Activated T-cell treated with anti-CD3 and anti-CD28 coated beads for 24 hours (primary cell): Measurements from ENCODE around the gene LRP1B.

Experiments used
- DNase-seq: peaks from one replicate; pipeline ENCODE4 v3.0.0-alpha.2; 2020; ENCODE audit warnings: low read depth

LRP1B gene

DNA sequence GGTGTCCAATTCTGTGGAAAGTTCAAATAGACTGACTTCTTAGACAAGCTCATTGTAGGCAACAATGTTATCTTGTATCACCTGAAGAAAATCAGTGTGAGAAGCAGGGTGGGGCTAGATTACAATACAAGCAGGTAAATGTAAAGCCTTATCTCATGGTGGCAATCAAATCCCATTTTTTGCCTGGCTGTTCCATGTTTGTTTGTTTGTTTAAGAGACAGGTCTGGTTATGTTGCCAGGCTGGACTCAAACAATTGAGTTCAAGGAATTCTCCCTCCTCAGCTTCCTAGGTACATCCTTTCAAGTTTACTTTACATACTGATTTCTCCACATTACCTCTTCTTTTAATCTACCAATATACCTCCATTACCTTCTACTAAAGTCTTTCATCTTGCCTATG lies 464.6 kb downstream of the LRP1B start:
- DNase-seq: no peak

DNA sequence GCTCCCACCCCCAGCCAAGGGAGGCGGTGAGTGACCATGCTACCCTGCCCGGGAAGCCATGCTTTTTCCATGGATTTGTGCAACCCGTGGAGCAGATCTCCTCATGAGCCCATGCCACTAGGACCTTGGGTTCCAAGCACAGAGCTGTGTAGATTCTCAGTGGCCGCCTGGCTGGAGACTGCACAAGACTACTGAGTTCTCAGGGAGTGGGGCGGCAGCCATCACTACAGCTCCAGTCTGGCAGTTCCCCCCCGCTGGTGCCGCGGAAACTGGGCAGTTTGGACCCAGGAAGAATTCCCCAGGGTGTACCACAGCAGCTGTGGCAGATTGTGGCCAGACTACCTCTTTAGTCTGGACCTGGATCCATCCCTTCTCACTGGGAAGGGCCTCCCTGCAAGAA lies 470.6 kb downstream of the LRP1B start:
- no peak for DNase-seq

DNA sequence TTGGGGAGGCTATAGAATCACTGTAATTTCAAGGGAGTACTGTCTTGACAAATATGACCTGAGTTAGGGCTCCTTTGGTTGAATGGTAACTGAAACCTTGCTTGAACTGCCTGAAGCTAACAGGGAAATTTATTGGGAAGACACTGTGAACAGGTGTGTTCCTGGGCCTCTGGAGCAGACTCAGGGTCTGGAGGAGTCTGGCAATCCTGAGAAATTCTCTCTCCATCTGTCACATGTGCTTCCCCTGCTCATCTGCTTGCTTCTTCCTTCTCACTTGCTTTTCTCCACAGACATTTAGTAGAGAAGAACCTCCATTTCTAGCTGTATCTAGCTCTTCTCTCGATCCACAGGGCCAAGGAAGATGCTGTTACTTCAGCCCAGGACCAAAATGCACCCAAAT lies 476.5 kb downstream of the LRP1B start:
- no peak for DNase-seq

DNA sequence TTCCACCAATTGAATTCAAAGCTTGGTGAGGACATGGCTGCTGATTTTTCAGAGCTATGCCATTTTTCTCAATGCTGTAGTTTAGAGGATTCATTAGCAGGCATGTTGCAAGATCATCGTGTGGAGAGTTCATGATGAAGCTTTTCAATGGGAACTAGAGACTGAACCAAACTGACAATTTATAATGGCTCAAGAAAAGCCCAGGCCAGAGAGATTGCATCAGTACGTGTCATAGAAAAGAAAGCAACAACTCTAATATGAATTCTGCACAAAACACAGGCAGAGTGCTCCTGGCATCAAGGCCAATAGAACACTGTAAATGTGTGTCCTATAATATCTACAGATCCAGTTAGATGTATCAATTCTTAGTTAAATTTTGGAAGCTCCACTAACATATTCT lies 477.6 kb downstream of the LRP1B start:
- no peak for DNase-seq

DNA sequence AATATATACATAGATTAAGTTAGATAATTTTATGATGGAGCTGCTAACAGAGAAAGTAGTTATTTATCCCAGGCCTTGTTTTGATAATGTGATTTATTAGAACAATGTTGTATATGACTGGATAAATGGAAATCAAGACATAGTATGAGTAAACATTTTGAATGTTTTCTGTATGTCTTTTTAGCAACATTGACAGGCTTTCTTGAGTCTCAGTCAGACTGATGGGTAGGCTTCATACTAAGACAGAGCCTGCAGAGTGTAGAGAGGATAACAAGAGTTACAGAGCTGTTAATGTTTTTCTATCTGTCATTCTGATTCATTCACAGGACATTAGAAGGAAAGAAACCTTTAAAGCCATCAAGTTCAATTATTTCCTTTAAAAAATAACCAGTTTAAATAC lies 478.5 kb downstream of the LRP1B start:
- DNase-seq: no peak

DNA sequence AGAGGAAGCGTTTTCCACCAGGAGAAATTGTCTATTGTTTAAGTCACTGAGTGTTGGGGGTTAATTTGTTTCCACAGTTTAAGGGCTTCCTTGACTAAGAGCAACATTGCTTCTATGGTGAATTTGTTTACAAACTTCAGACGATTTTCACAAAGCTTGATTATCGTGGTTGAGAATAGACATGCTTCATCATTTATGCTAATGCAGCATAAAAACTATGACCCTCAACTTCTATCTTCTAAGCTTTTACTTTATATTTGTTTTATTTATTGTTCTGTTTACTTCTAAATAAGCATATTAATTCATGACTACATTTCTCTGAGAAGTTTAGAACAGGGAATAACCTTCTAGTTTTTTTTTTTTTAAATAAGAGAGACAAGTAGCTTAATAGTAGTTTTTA lies 483.5 kb downstream of the LRP1B start:
- no peak for DNase-seq

DNA sequence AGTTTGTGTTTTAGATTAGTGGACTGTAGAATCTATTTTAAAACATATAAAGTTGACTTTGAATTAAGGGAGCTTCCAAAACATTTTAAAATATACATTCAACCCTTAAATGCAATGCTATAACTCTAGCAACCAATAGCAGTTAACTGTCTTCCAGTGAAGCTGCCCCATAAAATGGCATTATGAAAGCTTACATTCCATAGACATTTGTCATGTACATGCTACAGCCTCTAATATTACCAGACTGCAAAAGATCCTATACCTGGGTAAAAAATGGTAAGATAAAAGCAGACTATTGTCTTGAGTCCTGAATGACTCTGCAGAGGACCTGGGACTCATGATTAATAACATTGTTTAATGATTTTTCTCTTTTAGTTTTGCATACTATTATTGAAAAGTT lies 489.4 kb downstream of the LRP1B start:
- DNase-seq: no peak

DNA sequence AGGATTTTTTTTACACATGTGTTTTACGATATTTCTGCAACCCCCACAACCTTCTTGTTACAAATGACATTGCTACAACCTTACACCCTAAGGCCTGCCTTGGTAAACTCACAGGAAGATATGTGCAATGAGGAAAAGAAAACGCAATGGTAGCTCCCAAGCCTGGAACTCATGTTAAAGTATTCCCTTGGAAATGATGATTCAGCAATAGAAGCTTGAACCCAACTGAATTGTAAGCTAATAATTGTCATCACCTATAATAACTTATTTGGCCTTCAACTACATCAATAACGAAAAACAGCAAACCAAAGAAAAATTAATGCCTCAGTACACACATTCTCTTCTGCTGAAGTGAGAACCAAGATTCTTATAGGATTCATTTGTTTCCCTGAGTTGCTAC lies 491.0 kb downstream of the LRP1B start:
- no peak for DNase-seq

DNA sequence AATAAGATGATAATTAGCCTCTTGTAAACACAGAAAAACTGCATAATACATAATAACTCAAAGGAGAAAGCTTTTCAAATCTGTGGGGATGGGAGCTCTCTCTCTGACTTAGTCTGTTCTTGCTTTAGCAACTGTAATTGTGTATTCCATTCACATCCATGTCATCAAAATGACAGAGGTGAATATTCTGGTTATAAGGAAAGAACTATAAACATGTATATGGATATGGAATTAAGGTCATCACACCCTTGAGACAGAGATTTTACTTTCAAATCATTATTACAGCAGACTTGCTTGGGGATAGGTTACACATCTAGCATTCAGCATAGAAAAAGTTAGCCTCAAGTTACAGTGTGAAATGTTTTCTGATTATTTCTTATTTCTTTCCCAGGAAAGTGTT lies 497.7 kb downstream of the LRP1B start:
- no peak for DNase-seq

DNA sequence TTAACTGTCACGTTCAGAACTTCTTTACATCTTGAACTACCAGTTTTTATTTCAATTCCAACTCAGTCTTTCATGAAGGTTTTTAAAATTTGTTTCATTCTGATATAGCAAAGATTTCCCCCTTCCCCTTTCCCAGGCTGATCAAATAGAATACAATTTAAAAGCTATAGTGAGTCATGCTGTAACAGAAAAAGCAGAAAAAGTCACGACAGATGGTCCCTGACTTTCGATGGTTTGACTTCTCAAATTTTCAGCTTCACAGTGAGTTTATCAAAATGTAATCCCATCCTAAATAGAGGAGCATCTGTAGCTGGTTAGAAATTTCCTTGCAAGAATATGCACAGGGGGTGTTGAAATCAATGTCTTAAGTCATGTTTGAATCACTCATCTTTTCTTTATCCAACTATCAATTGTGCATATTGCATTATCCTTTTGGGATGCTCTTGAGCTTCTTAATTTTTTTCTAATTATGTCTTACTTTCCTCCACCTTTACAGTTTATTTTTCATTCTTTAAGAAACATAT lies 500.3 kb downstream of the LRP1B start:
- no peak for DNase-seq

DNA sequence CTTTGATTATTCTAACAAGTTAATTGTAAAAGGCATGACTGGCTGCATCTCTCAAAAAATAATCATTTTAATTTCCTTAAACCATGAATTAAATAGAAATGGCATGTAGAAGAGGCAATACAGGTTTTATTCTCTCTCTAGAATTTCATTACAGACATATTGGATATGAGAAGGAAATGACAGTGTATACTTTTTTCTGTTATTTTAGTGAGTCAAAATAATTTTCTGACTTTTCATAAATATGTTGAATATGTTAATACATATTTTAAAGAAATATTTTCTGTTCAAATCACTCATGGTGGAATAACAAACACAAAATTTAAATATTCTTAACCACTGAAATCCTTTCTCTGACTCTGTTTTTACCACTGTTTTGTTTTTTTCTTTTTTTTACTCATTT lies 510.4 kb downstream of the LRP1B start:
- no peak for DNase-seq

DNA sequence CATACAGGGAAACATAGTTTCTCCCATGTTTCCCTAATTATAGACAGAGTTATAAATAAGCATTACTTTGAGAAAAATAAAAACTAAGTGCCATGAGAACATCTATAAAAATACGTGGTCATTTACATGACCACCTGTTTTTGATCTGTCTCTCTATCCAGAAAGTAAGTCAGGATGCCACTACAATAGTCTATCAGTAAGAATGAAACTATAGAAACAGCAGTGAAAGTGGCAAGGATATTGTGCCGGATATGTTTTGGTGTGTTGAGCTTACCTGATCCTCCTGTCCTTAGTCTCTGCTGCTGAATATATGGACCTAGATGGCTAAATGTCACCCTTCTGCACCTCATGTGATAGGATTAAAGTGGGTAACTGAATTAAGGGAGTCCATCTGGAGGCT lies 512.4 kb downstream of the LRP1B start:
- no peak for DNase-seq

DNA sequence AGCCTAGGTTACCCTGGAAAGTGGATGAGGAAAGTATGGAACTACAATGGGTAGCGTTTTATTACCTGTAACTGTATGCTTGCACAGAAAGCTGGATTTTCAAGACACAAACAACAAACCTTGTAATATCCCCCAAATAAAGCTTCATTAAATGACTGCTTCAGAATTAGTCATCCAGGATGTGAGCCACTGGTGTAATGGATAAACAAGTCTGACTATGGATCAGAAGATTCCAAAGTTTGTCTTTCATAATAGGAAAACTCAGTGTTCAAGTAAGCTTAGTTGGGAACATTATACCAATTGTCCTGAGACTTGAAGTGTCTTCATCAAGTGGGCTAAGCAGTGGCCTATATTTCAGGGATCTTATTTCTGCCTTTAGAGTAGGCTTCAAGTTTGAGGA lies 518.8 kb downstream of the LRP1B start:
- no peak for DNase-seq

DNA sequence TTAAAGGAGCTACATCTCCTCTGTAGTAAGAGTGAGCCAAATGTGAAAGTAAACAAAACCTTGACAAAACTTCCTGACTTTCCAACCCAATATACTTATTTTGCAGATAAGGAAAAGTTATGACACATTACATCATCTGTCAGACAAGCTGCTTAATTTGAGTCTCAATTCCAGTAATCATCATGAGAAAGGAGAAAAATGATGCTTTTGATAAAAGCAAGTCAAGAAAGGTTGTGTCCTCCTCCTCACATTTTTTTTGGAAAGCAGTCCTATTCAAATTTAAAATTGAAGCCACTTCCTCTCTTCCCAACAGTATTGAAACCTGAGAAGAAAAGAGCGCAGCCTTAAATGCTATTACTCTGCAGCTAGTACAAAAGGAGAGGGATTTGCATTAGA lies 519.6 kb downstream of the LRP1B start:
- DNase-seq: no peak

DNA sequence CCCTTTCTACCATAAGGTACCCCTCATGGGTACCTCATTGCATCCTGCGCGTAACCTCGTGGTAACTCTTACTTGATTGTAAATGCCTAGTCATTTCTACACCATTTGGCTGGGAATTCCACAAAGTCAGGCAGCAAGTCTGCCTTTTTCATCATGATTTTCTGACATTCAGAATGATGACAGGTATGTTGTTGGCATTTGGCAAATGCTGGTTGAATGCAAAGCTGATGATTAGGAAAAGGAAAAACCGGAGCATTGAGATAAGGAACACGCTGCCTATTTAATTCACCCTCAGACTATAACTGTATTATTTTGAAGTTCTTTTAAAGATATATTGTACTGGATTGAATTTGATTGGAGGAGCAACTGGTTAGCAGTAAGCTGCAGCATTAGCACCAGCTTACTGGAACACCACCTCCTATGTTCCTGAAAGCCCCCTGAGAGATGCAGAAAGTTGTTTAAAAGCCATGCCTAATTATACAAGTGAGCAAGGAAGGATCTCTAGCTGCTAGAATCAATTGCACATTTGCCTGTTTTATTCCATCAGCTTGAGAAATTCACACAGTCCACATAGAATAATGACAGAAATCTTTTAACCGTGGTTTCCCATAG lies 520.1 kb downstream of the LRP1B start:
- no peak for DNase-seq

DNA sequence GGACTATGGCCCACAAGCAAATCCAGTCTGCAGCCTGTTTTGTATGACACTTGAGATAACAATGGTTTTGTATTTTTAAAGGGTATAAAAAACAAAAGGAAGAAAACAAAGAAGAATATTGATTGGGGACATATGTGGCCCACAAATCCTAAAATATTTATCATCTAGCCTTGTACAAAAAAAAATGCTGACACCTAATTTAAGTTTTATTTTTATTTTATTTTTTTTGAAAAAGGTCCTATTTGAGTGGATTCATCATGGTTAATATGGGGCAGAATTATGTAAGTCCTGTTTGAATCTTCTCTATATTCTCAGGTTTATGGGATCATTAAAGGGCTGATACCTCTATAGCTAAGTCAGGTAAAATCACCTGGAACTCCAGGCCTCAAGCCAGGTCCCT lies 525.7 kb downstream of the LRP1B start:
- DNase-seq: no peak

DNA sequence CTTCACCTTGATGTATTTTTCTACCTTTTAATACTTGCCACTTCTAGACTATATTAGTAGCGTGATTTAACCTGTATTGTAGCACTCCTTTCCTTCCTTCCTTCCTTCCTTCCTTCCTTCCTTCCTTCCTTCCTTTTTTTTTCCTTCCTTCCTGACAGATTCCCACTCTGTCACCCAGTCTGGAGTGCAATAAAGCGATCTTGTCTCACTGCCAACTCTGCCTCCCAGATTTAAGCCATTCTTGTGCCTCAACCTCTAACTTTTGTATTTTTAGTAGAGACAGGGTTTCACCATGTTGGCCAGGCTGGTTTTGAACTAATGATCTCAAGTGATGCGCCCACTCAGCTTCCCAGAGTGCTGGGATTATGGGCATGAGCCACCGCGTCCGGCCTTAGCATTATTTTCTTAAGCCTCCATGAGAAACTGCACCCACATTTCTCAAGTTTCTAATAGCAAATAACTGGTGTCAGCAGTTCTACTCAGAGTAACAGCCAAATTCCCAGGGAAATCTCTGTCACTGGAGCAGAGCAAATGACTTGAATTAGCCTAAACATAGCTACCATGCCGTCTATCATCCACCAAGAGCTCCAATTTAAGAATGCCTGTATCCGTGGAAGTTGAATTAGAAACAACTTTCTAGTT lies 529.2 kb downstream of the LRP1B start:
- no peak for DNase-seq

DNA sequence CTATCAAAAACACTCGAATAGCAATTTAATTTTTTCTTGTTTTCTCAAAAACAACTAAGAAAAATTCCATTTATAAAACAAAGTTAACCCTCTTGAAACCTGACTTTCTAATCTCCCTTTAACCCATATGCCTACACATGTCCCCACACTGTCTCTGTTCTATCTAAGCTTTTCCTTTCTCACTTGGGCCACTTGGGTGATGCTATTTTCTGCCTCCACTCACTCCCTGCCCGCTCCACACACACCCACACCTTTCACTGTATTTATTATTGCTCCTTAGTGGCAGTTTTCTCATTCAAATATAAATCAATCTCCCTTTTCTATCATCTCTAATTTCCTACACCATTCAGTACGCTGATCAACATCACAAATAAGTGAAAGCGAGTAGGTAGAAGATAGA lies 531.1 kb downstream of the LRP1B start:
- DNase-seq: no peak

DNA sequence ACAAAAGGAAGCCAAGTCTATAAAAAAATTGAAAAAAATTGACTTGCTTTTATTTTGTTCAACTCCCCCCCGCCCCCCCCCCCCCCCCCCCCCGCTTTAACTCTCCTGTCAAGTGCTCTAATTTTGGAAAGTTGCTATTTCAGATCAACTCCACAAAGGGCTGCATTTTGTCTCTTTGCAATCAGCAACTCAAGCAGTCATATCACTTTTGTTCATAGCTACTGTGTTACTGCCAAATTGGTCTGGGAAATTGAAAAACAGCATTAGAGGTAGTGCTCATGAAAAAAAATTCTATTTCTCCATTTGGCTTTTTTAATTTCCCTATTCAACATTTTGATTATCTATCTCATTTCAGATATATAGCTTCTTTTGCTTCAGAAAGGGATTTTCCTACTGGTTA lies 531.8 kb downstream of the LRP1B start:
- no peak for DNase-seq

DNA sequence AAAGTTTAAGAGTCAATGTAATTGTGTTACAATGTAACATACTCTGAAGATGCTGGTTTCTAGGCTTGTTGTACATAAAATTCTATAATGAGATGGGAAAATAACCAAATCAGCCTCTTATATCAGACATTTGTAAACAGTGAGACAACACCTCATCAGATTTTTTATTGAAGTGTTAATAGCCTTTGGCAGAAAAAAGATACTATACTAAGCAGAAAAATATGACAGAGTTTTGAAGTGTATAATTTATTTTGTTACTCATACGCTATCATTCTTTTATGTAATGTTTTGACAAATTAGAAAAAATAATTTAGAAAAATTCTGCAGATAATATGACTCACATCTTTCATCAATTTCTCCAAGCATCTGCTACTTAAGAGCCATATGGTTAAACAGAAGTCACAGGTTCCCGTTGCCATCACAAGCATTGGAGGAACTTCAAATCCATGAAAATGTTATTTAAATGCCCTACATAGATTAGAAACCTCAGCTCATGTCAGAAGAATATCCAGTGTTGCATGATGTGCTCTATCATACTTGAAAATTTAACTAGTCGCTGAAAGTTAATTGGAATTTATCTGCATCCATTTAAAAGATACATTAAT lies 535.4 kb downstream of the LRP1B start:
- DNase-seq: no peak

DNA sequence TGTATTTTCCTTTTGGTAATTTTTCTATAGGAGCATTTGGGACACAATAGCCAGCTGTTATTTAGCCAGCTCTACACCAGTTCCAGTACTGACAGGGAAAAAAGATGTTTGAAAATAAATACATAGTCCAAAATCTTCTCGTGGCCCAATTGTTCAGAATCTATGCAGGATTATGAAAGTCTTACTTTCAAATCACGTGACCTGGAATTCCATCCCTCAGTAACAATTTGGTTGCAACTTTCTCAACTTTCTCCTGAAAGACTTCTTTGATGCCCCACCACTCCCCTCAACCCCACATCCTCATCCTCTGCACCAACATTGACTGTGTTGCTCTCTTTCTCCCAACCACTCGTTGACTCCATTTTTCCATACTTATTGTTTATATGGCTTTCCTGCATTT lies 539.0 kb downstream of the LRP1B start:
- DNase-seq: no peak

DNA sequence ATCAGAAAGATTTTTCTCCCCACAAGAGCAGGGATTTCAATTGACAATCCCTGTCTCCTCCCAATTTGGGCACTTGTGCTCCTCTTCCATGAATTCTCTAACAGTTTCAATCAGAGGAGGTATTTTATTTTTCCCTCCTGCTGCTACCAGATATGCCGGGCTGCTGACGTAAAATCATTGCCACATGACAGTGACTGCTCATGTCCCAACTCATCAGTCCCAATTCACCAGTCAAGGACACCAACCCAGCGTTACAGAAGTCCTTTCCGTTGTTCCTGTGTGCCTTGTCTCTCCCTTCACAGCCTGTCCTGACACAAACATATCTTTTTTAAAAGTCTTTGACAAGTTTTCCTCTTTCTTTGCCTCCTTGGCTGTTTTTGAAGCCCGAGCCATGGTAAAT lies 540.2 kb downstream of the LRP1B start:
- no peak for DNase-seq

DNA sequence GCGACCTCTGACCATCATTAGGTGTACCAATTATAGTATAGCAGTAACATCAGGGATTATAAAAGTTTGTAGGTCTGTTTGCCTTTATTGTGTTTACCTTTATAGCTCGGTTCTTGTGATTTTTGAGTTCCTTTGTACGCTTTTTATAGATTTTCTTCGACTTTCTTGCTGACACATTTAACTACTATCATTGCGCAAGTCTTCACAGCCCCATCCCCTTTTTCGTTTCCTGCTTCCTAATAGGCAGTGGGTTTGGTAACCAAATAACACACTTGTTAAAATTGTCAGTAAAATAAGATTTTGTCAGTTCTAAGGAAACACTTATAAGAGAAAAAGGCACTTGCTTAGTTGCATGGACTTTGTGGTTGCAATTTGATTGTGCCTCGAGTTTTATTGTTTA lies 541.5 kb downstream of the LRP1B start:
- no peak for DNase-seq

DNA sequence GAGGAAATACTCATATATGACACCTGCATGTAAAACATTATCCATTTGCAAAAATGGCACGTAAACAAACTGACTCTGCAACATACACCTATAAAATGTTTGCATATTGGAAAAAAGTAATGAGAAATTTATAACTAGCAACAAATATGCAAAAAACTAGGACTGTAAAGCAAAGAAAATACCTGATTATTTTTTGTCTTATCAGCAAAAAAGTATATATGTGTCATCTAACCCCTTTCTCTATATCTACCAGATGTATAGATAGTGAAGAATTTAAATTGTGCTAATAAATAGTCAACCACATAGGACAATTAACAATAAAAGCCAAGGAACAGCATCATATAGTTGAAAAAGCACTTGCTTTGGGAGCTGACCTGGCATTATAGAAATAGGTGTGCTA lies 543.8 kb downstream of the LRP1B start:
- no peak for DNase-seq
